HAP-1 (cell line): ENCODE measurements around the gene SERPINA9.
"Not testable (repeated sequence)": the region's sequence is repeated elsewhere in the genome, so short reads cannot be mapped to it uniquely, and the experiment has no call there.

Experiments used
- DNase-seq, 2 experiments: peaks; one replicate each; pipeline ENCODE4 v3.0.0-alpha.2; 2016 to 2020; ENCODE audit warnings: low spot score in 2 of 2
- H3K27me3 ChIP-seq: fragments of 250-450 bp; sonication (Bioruptor Pico); 2 replicates; pipeline ENCODE4 v1.5.1; 2020; ENCODE audit warnings: low read depth, mild to moderate bottlenecking, moderate library complexity
- H3K36me3 ChIP-seq: fragments of 250-450 bp; sonication (Bioruptor Pico); replicated peaks from 2 replicates; pipeline ENCODE4 v1.5.1; 2020; ENCODE audit warnings: mild to moderate bottlenecking
- H3K4me1 ChIP-seq: fragments of 250-450 bp; sonication (Bioruptor Pico); 2 replicates; pipeline ENCODE4 v1.5.1; 2020; ENCODE audit warnings: mild to moderate bottlenecking
- H3K4me3 ChIP-seq: fragments of 250-450 bp; sonication (Bioruptor Pico); 2 replicates; pipeline ENCODE4 v1.5.1; 2020; ENCODE audit warnings: mild to moderate bottlenecking, moderate library complexity
- H3K9me3 ChIP-seq: fragments of 250-450 bp; sonication (Bioruptor Pico); 2 replicates; pipeline ENCODE4 v1.5.1; 2020; ENCODE audit warnings: mild to moderate bottlenecking, moderate library complexity
- in situ Hi-C: fragments of 300-500 bp; cut with MboI; formaldehyde crosslinking; loops from 3 replicates; pipeline ENCODE4 v1.14.3; 2020; ENCODE audit warnings: low sequenced_read_pairs, inconsistent platforms, mixed read lengths

SERPINA9 gene

GRCh38 chr14:94417497-94418205, 58.3 kb downstream of the SERPINA9 start:
- H3K4me1 ChIP-seq, H3K4me3 ChIP-seq, in situ Hi-C loops, DNase-seq, H3K9me3 ChIP-seq, H3K27me3 ChIP-seq, H3K36me3 ChIP-seq: not testable (repeated sequence)
